HG03039 (cell line): ENCODE data around the gene NEURL1B.
"Not testable (repeated sequence)": the region's sequence is repeated elsewhere in the genome, so short reads cannot be mapped to it uniquely, and the experiment has no call there.

Source experiments
- ATAC-seq: cut with Tn5 transposase; IDR thresholded peaks from one replicate; pipeline ENCODE4 v1.9.1; 2021; ENCODE audit warnings: mild to moderate bottlenecking, moderate library complexity; ENCODE audit not compliant: unreplicated experiment

NEURL1B gene

DNA sequence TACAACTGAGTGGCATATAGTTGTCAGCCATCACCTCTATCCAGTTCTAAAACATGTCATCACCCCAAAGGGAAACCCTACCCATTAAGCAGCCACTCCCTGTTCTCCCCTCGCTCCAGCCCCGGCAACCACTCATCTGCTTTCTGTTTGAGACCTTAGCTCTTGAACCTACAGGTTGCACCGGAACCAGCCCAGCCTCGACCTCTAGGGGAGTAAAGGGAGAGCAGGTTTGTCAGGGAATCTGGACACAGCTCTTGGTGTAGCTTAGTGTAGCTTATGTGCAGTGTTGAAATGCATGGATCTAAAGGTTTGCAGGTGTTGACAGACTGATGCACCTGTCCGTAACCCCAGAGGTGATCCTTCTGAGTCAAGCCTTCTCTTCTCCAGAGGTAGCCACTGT, 30.0 kb downstream of the NEURL1B start:
- ATAC-seq = no peak

GRCh38 chr5:172672681-172673080, 31.6 kb downstream of the NEURL1B start:
- ATAC-seq = no peak

GRCh38 chr5:172674155-172674554, 33.1 kb downstream of the NEURL1B start:
- no peak for ATAC-seq

DNA sequence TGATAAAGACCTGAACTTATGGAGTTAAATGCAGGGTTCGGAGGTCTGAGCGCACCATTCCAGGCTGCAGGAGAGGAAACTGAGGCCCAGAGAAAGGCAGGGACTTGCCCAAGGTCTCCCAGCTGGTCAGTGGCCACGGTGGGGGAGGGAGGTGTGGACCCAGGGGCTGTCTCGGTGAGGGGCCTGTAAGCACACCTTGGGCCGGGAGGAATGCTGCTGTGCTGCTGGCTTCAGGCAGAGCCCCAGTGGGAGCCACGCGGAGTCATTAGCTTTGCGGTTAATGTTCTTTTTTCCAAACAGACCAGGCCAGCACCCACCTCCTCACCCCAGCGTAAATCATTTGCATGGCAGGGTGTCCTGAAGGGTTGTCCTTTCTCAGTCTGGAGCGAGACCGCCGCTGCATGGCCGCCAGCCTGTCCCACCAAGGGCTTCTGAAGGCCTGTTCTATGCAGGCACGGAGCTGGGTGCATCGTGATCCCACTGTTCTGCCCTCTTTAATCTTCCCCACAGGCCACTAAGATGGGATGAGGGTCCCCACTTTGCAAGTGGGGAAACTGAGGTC, 35.9 kb downstream of the NEURL1B start:
- ATAC-seq = no peak

DNA sequence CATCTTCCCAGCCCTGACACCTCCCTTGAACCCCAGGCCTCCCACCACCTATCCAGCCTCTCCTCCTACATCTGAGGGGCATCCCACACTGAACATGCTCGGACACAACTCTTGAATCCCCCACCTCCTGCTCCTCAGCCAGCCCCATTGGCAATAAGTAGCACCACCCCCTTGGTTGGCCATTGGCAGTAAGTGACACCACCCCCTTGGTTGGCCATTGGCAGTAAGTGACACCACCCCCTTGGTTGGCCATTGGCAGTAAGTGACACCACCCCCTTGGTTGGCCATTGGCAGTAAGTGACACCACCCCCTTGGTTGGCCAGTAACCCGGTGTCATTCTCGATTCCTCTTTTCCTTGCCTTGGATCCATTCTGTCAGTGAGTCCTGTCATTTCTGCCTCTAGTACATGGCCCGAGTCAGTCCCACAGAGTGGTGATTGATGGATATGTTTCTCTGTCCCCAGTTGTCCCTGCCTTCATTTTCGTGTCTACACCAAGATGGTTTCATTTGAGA, 37.4 kb downstream of the NEURL1B start:
- ATAC-seq = not testable (repeated sequence)

DNA sequence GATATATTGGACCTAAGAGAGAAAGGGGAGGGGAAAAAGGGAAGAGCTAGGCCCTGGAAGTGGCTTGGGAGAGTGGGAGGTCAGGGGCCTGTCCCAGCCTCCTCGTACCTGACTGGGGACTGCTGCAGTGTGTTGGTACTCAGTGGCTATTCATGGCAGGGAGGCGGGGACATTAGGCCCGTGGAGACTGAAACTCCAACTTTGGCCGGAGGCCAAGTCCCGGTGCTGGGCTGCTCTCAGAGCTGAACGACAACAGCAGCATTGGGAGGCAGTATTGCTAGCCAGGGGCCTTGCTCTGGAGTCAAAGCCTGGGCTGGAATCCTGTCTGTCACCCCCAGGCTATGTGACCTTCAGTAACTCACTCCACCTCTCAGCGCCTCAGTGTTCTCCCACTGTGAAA, 37.8 kb downstream of the NEURL1B start:
- no peak for ATAC-seq

- no peak for ATAC-seq
Measured at GRCh38 chr5:172679628-172680212, 38.7 kb downstream of the NEURL1B start.

DNA sequence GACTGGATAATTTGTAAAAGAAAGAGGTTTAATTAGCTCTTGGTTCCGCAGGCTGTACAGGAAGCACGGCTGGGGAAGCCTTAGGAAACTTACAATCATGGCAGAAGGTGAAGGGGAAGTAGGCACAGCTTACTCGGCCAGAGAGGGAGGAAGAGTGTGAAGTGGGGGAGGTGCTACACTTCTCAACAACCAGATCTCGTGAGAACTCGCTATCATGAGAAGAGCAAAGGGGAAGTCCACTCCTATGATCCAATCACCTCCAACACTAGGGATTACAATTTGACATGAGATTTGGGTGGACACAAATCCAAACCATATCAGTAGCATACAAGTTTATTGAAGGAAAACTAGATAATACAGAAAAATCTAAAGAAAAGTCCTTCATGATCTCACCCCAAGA, 39.9 kb downstream of the NEURL1B start:
- ATAC-seq = no peak

- no peak for ATAC-seq
Measured at GRCh38 chr5:172681421-172681820, 40.4 kb downstream of the NEURL1B start.

GRCh38 chr5:172683264-172683644, 42.2 kb downstream of the NEURL1B start:
- no peak for ATAC-seq

DNA sequence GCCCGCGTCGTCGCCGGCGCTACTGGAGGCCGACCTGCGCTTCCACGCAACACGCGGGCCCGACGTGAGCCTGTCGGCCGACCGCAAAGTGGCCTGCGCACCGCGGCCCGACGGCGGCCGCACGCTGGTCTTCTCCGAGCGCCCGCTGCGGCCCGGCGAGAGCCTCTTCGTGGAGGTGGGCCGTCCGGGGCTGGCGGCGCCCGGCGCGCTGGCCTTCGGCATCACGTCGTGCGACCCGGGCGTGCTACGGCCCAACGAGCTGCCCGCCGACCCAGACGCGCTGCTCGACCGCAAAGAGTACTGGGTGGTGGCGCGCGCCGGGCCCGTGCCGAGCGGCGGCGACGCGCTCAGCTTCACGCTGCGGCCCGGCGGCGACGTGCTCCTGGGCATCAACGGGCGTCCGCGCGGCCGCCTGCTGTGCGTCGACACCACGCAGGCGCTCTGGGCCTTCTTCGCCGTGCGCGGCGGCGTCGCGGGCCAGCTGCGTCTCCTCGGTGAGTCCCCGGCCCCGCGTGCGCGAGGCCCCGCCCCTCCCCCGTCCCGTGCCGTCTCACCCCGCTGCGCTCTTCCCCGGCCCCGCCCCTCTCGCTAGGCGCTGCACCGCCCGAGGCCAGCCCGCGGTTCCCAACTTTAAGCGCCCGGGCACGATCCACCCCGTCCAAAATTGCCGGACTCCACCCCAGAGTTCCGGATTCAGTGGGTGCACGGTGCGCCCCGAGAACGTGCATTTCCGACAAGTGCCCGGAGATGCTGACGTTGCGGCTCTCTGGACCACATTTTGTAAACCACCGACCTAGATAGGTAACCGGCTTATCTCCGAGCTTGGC, 42.8 kb downstream of the NEURL1B start:
- ATAC-seq = no peak

GRCh38 chr5:172685091-172685490, 44.0 kb downstream of the NEURL1B start:
- no peak for ATAC-seq

GRCh38 chr5:172686111-172686510, 45.0 kb downstream of the NEURL1B start:
- no peak for ATAC-seq

- no peak for ATAC-seq
Measured at GRCh38 chr5:172686539-172687390, 45.7 kb downstream of the NEURL1B start.

DNA sequence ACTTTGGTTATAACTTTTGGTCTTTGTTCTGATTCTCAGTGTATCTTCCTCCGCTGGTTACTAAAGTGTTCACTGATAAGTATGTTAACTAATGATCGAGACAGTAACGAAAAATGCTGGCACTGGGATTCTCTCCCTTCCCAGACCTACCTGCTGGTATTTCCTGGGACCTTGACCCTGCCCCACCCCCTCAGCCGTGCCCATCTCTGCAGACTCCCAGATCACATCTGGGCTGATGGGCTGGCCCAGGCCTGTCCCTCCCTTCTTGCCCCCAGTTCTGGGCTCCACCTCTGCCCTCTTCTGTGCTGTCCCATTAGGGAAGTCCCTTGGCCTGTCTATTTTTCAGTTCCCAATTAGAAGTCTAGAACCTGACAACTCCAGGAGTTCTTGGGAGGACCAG, 46.9 kb downstream of the NEURL1B start:
- ATAC-seq = no peak

DNA sequence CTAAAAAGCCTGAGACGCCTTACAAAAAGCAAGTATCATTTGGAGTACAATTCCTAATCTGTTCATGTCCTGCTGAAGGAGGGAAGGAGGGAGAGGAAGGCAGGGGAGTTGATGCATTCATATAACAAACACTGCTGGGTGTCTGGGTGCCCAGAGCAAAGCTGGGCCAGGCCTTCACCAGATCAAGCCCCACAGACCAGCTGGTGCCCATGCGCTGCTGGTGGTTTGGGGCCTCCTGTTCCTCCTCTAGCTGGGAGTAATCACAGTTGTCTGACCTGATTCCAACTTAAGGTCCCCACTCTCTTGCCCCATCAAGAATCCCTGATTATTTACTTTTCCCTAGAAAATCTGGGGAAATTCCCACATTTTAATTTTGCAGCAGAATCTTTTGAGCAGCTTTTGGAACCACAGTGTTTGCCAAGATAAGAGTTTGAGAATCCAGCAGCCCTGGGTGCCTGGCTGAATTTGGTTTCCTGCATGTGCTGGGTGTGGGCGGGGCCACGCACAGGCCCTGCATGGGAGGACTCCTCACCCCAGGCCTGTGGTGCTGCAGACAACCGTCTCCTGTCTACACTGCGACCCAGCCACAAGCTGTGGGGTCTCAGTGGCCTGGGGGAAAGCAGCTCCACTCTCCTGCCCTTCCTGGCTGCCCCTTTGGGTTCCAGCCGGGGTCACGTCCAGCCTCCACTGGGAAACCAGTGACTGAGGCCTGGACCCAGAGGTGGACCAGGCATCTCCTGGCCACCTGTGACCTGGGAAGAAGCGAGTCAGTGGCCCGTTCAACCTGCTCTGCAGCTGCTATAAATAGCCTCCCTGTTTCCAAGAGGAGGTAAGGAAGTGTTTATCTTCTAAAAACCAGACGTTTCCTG, 47.5 kb downstream of the NEURL1B start:
- no peak for ATAC-seq

DNA sequence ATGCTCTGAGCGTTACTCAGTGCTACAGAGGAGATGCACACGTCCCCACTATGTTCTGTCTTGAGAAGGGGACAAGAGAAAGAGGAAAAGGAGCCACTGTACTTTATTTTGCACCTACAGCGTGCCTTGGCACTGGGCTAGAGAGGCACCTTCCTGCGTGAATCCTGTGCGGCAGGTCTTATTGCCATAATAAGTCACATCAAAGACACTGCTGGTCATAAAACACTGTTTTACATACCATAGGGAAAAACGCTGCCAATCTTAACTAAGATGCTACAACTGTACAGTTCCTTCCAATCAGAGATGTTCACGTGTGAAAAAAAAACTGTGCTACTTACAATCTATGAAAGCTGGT, 48.1 kb downstream of the NEURL1B start:
- ATAC-seq = no peak

GRCh38 chr5:172689801-172690200, 48.7 kb downstream of the NEURL1B start:
- no peak for ATAC-seq

DNA sequence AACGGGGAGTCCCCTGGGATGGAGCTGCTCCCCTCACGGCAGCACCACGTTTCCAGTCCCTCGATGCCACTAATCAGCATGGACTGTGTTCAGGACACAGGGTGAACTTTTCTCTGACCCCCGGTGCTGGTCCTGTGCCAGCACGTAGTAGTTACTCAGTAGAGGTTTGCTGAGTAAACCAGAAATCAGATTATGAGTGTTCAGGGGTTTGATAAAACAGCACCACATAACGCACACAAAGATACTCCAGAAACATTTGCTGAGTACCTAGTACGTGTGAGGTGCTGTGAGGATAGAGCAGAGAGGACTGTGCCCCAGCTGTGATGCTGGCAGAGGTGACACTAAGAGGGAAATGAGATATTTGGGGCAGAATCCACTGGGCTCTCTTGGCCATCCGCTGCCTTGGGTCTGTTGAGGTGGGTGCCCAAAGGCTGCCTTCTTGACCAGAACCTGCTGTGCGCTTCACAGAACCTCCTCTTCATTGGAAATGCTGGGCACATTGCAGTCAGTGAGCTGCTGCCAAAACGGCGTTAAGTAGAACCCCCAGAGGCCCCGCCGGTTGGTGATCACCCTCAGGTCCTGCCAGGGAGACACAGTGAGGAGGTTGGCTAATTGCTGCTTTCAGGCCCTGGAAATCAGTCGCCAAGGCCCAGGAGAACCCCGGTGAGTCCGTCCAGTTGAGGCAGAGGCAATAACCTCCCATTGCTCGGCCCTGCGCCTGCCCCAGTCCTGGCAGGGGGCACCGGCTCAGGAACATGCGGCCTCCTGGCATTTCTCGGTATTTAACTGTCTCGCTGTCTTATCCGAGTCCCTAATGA, 49.4 kb downstream of the NEURL1B start:
- ATAC-seq = peak; percentile 43
